Psoas muscle (tissue), 8 donors: ENCODE results near the gene CSF2. TPM values are rescaled to one million over a fixed set of nuclear protein-coding genes. Genes with fewer than 3 reads are reported as not detected.
A peak's percentile ranks its signal among the peaks of the same experiment; 100 is the strongest.

Experiments
- ATAC-seq, 4 donors: fragments of 200-7000 bp; cut with Tn5 transposase; one replicate each; pipeline ENCODE4 v1.9.1; 2020; ENCODE audit warnings: moderate library complexity in 3 of 4, mild to moderate bottlenecking in 2 of 4
- DNase-seq, 2 donors: peaks; one replicate each; pipeline ENCODE4 v3.0.0-alpha.2; 2020
- H3K27ac ChIP-seq: fragments of 200-600 bp; one replicate; pipeline ENCODE4 v1.8.0; 2022
- H3K27me3 ChIP-seq, 3 donors: fragments of 200-600 bp in 1 of 3; one replicate each; pipeline versions ENCODE4 v1.6.1 to v1.8.0; 2013 to 2022; ENCODE audit warnings: low read length in 2 of 3, mild to moderate bottlenecking in 2 of 3, moderate library complexity in 1 of 3; ENCODE audit not compliant: insufficient read depth in 3 of 3
- H3K36me3 ChIP-seq, 2 donors: fragments of 200-600 bp in 1 of 2; one replicate each; pipeline versions ENCODE4 v1.6.1 to v1.8.0; 2013 to 2022; ENCODE audit warnings: low read depth in 1 of 2, mild to moderate bottlenecking in 1 of 2, moderate library complexity in 1 of 2; ENCODE audit not compliant: insufficient read depth in 1 of 2
- H3K4me1 ChIP-seq: fragments of 200-600 bp; one replicate; pipeline ENCODE4 v1.8.0; 2022
- H3K4me3 ChIP-seq: fragments of 200-600 bp; one replicate; pipeline ENCODE4 v1.8.0; 2022; ENCODE audit warnings: mild to moderate bottlenecking
- H3K9me3 ChIP-seq: fragments of 200-600 bp; one replicate; pipeline ENCODE4 v1.8.0; 2022
- WGBS, 3 donors: extraction: QIAGEN DNeasy Blood & Tissue Kit; methylation state at CpG; one replicate each; pipeline versions ENCODE4 v1.1.6 to v1.1.7; 2013; 5-methylcytosine and 5-hydroxymethylcytosine counted together
- intact Hi-C, 2 donors: fragments of 100-400 bp; cut with DNase I; formaldehyde crosslinking; loops; one replicate each; pipeline versions ENCODE4 v1.11.0 to v1.14.2; 2022
- long read RNA-seq, 2 donors: library from polyadenylated mRNA; unstranded; transcript quantifications; one replicate each; pipeline ENCODE4 v2.0.0, GENCODE V29; 2021
- polyA plus RNA-seq, 3 donors: library from polyadenylated mRNA; stranded (reverse); fragments of 200-250 nt; gene quantifications; one replicate each; pipeline ENCODE4 v1.2.3, GENCODE V29; 2013
- total RNA-seq, 4 donors: library from RNA; stranded (reverse); fragmentation: NEBNext Ultra II Directional in 2 of 4; extraction: Animal tissue kit (Norgen Biotek cat#: 25700) in 2 of 4; gene quantifications; one replicate each; pipeline versions ENCODE4 v1.2.1 to v1.2.4, GENCODE V29; 2021 to 2023
- TF ChIP-seq, protein P1 (sequence below): fragments of 200-600 bp; IDR thresholded peaks from one replicate; pipeline ENCODE4 v1.8.0; 2022; ENCODE audit warnings: antibody characterized with exemption
- donor health status: healthy with polysubstance abuse.
- donor health status: DM: no; HTN: no; CAD: no; lungs with moderate emphysema.
- donor health status: Bipolar disorder and iron deficiency.
- donor health status: healthy.
- donor health status: DM: yes; HTN: yes; CAD: no.
- donor health status: DM: no; HTN: no; CAD: no.
- donor health status: DM: no; HTN: no; CAD: no.
- donor health status: DM: yes; HTN: yes; CAD: no.

CSF2 gene
- total RNA-seq (not detected), polyA plus RNA-seq (under 1 TPM in 1 of 3 donors, not detected in 2; 0.14 TPM)
- long read RNA-seq, donor 1 = 0 reads
- long read RNA-seq, donor 2 = 0 reads

DNA sequence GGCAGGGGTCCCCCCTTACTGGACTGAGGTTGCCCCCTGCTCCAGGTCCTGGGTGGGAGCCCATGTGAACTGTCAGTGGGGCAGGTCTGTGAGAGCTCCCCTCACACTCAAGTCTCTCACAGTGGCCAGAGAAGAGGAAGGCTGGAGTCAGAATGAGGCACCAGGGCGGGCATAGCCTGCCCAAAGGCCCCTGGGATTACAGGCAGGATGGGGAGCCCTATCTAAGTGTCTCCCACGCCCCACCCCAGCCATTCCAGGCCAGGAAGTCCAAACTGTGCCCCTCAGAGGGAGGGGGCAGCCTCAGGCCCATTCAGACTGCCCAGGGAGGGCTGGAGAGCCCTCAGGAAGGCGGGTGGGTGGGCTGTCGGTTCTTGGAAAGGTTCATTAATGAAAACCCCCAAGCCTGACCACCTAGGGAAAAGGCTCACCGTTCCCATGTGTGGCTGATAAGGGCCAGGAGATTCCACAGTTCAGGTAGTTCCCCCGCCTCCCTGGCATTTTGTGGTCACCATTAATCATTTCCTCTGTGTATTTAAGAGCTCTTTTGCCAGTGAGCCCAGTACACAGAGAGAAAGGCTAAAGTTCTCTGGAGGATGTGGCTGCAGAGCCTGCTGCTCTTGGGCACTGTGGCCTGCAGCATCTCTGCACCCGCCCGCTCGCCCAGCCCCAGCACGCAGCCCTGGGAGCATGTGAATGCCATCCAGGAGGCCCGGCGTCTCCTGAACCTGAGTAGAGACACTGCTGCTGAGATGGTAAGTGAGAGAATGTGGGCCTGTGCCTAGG lies at the start of gene CSF2:
Gene CSF2 (plus strand): TSS at position 559 of the 783 bp plus-strand sequence. CDS start 35 bp downstream, at position 594.
- TF ChIP-seq, protein P1, sequence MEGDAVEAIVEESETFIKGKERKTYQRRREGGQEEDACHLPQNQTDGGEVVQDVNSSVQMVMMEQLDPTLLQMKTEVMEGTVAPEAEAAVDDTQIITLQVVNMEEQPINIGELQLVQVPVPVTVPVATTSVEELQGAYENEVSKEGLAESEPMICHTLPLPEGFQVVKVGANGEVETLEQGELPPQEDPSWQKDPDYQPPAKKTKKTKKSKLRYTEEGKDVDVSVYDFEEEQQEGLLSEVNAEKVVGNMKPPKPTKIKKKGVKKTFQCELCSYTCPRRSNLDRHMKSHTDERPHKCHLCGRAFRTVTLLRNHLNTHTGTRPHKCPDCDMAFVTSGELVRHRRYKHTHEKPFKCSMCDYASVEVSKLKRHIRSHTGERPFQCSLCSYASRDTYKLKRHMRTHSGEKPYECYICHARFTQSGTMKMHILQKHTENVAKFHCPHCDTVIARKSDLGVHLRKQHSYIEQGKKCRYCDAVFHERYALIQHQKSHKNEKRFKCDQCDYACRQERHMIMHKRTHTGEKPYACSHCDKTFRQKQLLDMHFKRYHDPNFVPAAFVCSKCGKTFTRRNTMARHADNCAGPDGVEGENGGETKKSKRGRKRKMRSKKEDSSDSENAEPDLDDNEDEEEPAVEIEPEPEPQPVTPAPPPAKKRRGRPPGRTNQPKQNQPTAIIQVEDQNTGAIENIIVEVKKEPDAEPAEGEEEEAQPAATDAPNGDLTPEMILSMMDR = no peak
- ATAC-seq (no peak), DNase-seq (peak in 1 of 2 donors; percentile 28)
- no peak within 1 kb of the TSS for H3K4me3 ChIP-seq
- no peaks in the 10 kb centered on the region for H3K27me3 ChIP-seq
- H3K4me1 ChIP-seq = no peaks in the 10 kb centered on the region
- H3K9me3 ChIP-seq = no peaks in the 10 kb centered on the region
- H3K36me3 ChIP-seq = no peaks in the 10 kb centered on the region
- H3K27ac ChIP-seq = no peak within 1 kb of the TSS
- 91 to 95% (median 93%) methylated on average over 12 of the region's 12 CpGs for WGBS, 3 donors
- intact Hi-C loops = no loop called here

DNA sequence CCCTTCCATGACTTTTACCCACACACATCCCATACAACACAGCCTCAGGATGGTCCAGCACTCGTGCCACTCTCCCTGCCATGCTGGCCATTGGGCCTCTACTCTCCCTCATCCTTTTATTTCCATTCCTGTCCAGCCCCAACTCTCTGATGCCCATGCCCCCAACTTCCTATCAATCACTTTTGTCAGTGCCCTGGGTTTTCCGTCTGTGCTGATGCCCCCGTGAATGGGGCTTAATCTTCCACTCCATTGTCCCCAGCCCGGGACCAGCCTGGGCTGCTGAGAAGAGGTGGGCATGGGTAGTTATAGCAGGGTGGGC lies 49.5 kb upstream of the CSF2 start:
- Histone ChIP-seq H3K4me1 (no peaks in the 10 kb centered on the region), H3K9me3 (no peaks in the 10 kb centered on the region), H3K36me3 (no peaks in the 10 kb centered on the region), H3K27me3 (no peaks in the 10 kb centered on the region), H3K4me3 (no peak overlapping the region), H3K27ac (no peak overlapping the region)
- ATAC-seq (no peak), DNase-seq (peak in 1 of 2 donors; percentile 25)
- 58 to 76% (median 71%) methylated on average over 4 of the region's 4 CpGs for WGBS, 3 donors
- intact Hi-C loops = no loop called here
- TF ChIP-seq, protein P1 = no peak

DNA sequence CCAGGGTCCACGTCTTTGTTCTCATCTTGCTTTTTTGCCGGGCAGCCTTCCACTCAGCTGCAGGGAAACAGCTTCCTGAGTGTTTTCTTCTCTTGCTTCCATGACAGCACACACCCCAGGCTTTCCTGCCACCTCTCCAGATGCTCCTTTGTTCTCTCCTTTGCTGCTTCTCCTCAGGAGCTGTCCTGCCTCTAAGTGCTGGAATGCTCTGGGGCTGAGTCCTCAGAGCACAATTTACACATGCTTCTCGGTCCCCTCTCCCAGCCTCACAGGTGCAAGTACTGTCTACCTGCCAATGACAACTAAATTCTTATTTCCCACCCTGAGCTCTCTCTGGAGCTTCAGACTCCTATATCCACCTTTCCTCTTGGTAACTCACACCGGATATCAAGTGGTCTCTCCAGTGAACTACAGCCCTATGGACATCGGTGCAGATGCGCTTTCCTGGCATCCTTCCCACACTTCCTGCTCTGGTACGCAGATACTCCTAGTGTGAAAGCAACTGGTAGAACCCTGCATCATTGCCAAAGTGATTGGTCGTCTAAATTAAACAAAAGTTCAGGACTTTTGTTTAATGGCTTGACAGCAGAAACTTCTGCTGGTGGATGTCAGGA lies 48.7 kb upstream of the CSF2 start:
- no peak for DNase-seq
- ATAC-seq = no peak
- WGBS, 3 donors = 56 to 62% (median 58%) methylated on average over 8 of the region's 8 CpGs
- Histone ChIP-seq H3K4me3 (no peak overlapping the region), H3K27ac (no peak overlapping the region), H3K36me3 (no peaks in the 10 kb centered on the region), H3K9me3 (no peaks in the 10 kb centered on the region), H3K4me1 (no peaks in the 10 kb centered on the region), H3K27me3 (no peaks in the 10 kb centered on the region)
- intact Hi-C loops = no loop called here
- TF ChIP-seq, protein P1 = no peak

DNA sequence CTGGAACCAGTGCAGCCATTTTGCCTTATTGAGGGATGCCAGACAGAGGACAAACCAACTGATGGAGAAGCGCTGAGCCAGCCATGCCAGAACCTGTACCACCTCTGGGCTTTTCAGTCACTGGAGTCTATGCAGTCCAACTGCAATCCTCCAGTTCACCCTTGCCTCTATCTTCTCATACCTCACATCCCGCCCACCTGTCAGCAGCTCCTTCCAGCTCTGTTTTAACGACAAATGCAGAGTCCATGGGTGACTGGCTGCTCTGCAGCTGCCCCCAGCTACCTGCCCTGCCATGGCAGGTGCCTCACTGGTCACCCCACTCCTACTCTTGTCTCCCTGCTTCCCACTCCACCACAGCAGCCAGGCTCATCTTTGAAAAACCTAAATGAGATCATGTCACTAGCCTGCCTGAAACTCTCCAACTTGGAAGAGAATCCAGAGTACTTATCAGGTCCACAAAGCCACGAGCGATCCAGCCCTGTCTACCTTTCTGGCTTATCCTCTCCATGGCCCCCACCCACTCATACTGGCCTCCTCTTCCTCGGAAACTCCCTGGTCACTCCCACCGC lies 48.1 kb upstream of the CSF2 start:
- Histone ChIP-seq H3K27me3 (no peaks in the 10 kb centered on the region), H3K27ac (no peak overlapping the region), H3K9me3 (no peaks in the 10 kb centered on the region), H3K4me3 (no peak overlapping the region), H3K36me3 (no peaks in the 10 kb centered on the region), H3K4me1 (no peaks in the 10 kb centered on the region)
- intact Hi-C loops = no loop called here
- DNase-seq = peak in 1 of 2 donors; percentile 20
- 84 to 90% (median 86%) methylated on average over 7 of the region's 7 CpGs for WGBS, 3 donors
- TF ChIP-seq, protein P1 = no peak
- no peak for ATAC-seq
